Lower leg skin (tissue), 3 donors: ENCODE results near the gene ZSCAN10.

Experiments used
- CTCF ChIP-seq, 3 donors: fragments of 450-650 bp; IDR thresholded peaks; one replicate each; pipeline ENCODE4 v1.5.1; 2016; ENCODE audit warnings: antibody characterized with exemption in 3 of 3, mild to moderate bottlenecking in 3 of 3, moderate library complexity in 2 of 3
- POLR2A ChIP-seq, 2 donors: fragments of 450-650 bp; IDR thresholded peaks; one replicate each; pipeline ENCODE4 v1.6.1; 2016 to 2017; ENCODE audit warnings: antibody characterized with exemption in 2 of 2, mild to moderate bottlenecking in 1 of 2, moderate library complexity in 1 of 2

DNA sequence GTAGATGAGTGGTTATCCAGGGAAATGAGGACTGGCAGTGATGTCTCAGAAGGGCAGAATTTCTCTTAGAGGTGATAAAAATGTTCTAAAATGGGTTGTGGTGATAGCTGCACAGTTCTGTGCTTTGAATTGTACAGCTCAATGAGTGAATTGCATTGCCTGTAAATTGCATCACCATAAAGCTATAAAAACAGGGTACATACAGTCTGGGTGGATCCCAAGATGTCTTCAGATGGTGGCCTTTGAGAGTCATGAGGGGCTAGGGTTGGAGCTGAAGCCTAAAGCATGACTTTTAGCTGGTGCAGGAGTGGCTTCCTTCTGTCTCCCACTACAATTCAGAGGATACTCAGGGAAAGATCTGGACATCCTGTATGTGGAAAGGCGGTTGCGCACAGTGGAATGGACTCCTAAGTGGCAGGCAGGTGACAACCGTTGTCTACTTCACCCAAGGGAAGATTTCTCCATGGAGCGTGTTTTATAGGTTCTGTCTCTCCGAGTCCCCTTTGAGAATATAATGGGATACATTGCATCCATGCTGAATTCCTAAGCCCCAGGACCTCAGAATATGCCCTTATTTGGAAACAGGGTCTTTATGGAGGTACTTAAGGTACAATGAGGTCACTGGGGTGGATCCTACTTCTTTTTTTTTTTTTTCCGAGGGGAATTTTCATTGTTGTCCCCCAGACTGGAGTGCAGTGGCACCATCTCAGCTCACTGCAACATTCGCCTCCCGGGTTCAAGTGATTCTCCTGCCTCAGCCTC lies 35.3 kb downstream of the ZSCAN10 start:
- no peak for TF ChIP-seq CTCF (IDR thresholded peaks at IDR 0.05)
- TF ChIP-seq POLR2A (IDR thresholded peaks at IDR 0.05), result no peak
